ENCODE results near the gene CRACDL. TPM values are rescaled to one million over a fixed set of nuclear protein-coding genes. Genes with fewer than 3 reads are reported as not detected.

CRACDL gene
- total RNA-seq, 6 experiments from 2014 or later = not detected

- no peak for DNase-seq
- peaks cover 5% of the 10 kb centered on the region for H3K27me3 Mint-ChIP-seq (ENCODE audit: insufficient read depth)
- no peak overlapping the region for H3K27ac Mint-ChIP-seq
- TF ChIP-seq CTCF (IDR thresholded peaks at IDR 0.05) = no peak
- no peaks in the 10 kb centered on the region for H3K36me3 Mint-ChIP-seq (ENCODE audit: low read depth)
- H3K9me3 Mint-ChIP-seq = no peaks in the 10 kb centered on the region
- H3K4me3 Mint-ChIP-seq = no peak overlapping the region
- H3K4me1 Mint-ChIP-seq (ENCODE audit: low read depth) = no peaks in the 10 kb centered on the region
Observed at GRCh38 chr2:98778151-98778550, 157.9 kb downstream of the CRACDL start.

DNA sequence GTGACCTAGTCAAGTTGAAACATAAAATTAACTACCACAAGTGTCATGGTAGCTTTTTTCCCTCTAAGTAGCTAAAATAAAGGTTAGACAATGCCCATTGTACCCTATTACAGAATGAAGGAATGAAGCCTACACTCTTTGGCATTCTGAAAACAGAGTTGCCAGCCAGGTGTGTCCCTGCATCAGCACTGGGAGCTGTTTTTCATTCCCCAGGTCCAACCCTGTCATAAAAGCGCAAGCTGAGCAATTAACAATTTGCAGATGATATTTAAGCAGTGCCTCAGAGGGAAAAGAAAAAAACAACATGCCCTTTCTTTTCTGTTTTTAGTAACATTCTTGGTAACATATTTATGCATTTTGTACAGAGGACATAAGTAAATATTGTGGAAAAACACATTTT, 158.3 kb downstream of the CRACDL start:
- peaks cover 9% of the 10 kb centered on the region for H3K27me3 Mint-ChIP-seq (ENCODE audit: insufficient read depth)
- H3K9me3 Mint-ChIP-seq = no peaks in the 10 kb centered on the region
- no peaks in the 10 kb centered on the region for H3K36me3 Mint-ChIP-seq (ENCODE audit: low read depth)
- H3K27ac Mint-ChIP-seq = no peak overlapping the region
- DNase-seq = no peak
- no peak for TF ChIP-seq CTCF (IDR thresholded peaks at IDR 0.05)
- H3K4me1 Mint-ChIP-seq (ENCODE audit: low read depth) = no peaks in the 10 kb centered on the region
- no peak overlapping the region for H3K4me3 Mint-ChIP-seq

- Mint-ChIP-seq H3K36me3 (ENCODE audit: low read depth) (no peaks in the 10 kb centered on the region), H3K9me3 (no peaks in the 10 kb centered on the region), H3K4me3 (no peak overlapping the region), H3K4me1 (ENCODE audit: low read depth) (no peaks in the 10 kb centered on the region), H3K27ac (no peak overlapping the region), H3K27me3 (ENCODE audit: insufficient read depth) (peaks cover 15% of the 10 kb centered on the region)
- no peak for DNase-seq
- no peak for TF ChIP-seq CTCF (IDR thresholded peaks at IDR 0.05)
Observed at GRCh38 chr2:98777076-98777475, 158.9 kb downstream of the CRACDL start.

DNA sequence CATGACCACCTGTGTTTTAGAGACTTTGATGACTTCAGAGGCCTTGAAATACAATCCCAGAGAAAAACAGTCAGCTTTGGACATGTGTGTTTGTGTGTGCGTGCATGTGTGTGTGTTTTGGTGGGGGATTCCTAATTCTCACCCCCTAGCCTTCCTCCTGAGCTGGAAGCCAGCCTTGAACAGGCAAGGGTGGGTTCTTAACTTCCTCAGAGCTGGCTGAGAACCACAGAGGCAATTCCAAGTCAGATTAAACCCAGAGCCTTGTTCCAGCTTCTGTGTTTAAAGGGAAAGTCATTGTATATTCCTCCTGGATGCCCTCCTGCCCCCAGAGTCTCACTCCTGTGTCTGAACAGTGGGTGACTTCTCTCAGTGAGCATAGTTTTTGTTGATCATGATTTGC, 159.9 kb downstream of the CRACDL start:
- Mint-ChIP-seq H3K4me1 (ENCODE audit: low read depth) (no peaks in the 10 kb centered on the region), H3K27me3 (ENCODE audit: insufficient read depth) (peaks cover 17% of the 10 kb centered on the region)

DNA sequence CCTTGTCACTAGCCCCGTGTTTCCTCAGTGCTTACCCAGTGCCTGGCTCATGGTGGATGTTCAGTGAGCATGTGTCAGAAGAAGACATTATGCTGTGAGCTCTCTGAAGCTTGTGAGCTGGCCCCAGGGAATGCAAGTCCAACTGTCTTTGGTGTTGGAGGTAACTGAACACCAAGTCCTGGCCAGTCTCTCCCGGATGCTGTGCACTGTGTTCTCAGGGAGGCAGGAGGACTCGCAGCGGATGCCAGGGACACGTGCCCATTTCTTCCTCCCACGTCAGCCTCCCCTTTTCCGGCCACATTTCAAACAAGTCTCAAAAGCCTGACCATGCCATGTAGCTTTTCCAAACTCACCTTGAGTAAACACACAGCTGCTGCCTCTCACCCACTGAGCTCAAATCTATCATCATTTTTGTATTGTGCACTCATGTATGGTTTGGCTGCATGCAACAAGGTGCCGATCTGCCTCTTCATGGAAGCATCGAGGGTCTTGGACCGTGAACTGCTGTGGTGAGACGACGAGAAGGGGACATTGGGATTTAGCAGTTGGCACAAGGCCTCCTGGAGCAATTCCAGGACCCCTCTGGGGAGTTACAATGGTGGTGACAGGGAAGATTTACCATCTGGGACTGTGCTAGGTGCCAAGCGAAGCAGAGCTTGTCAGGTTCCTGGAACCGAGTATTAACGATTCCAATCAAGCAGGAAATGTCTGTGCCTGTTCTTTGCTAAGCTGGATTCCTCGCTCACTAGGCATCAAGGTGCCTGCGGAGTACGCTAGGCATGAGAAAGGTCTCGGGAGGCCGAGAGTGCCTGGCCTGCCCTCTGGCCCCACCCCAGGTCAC, 160.7 kb downstream of the CRACDL start:
- no peak for TF ChIP-seq CTCF (IDR thresholded peaks at IDR 0.05)
- Mint-ChIP-seq H3K4me1 (ENCODE audit: low read depth) (no peaks in the 10 kb centered on the region), H3K27ac (no peak overlapping the region), H3K36me3 (ENCODE audit: low read depth) (no peaks in the 10 kb centered on the region), H3K27me3 (ENCODE audit: insufficient read depth) (peaks cover 17% of the 10 kb centered on the region), H3K4me3 (no peak overlapping the region), H3K9me3 (no peaks in the 10 kb centered on the region)
- DNase-seq = no peak

More for the DNA sequence above, 159.9 kb downstream of the CRACDL start:
- H3K36me3 Mint-ChIP-seq (ENCODE audit: low read depth) = no peaks in the 10 kb centered on the region
- H3K9me3 Mint-ChIP-seq = no peaks in the 10 kb centered on the region
- no peak overlapping the region for H3K27ac Mint-ChIP-seq
- no peak for DNase-seq
- TF ChIP-seq CTCF (IDR thresholded peaks at IDR 0.05) = no peak
- no peak overlapping the region for H3K4me3 Mint-ChIP-seq
